HG02588 (cell line): ENCODE data around the gene EIF5A2.
"Not testable (repeated sequence)": the region's sequence is repeated elsewhere in the genome, so short reads cannot be mapped to it uniquely, and the experiment has no call there.

Experiments
- ATAC-seq: cut with Tn5 transposase; IDR thresholded peaks from one replicate; pipeline ENCODE4 v1.9.1; 2021; ENCODE audit warnings: mild to moderate bottlenecking, moderate library complexity; ENCODE audit not compliant: unreplicated experiment

The EIF5A2 gene

GRCh38 chr3:170897199-170897598, 11.2 kb downstream of the EIF5A2 start:
- ATAC-seq, result not testable (repeated sequence)

- no peak for ATAC-seq
Measured at GRCh38 chr3:170896781-170897180, 11.7 kb downstream of the EIF5A2 start.

GRCh38 chr3:170896333-170896732, 12.1 kb downstream of the EIF5A2 start:
- ATAC-seq, result not testable (repeated sequence)

GRCh38 chr3:170893895-170894294, 14.5 kb downstream of the EIF5A2 start:
- ATAC-seq, result no peak

GRCh38 chr3:170889630-170890029, 18.8 kb downstream of the EIF5A2 start:
- no peak for ATAC-seq

- no peak for ATAC-seq
Measured at GRCh38 chr3:170889132-170889531, 19.3 kb downstream of the EIF5A2 start.

GRCh38 chr3:170884109-170884930, 24.1 kb downstream of the EIF5A2 start:
- ATAC-seq, result not testable (repeated sequence)

- not testable (repeated sequence) for ATAC-seq
Measured at GRCh38 chr3:170878688-170879087, 29.7 kb downstream of the EIF5A2 start.

GRCh38 chr3:170877311-170877710, 31.1 kb downstream of the EIF5A2 start:
- ATAC-seq, result not testable (repeated sequence)

GRCh38 chr3:170876537-170876936, 31.9 kb downstream of the EIF5A2 start:
- ATAC-seq, result no peak

- ATAC-seq, result peak; percentile 97
Measured at GRCh38 chr3:170869645-170870593, 38.5 kb downstream of the EIF5A2 start, which contains the start of gene RPL22L1. Gene RPL22L1 (minus strand): TSS chr3:170870195. CDS start chr3:170870167, 28 bp downstream.

- ATAC-seq, result no peak
Measured at GRCh38 chr3:170869239-170869590, 39.2 kb downstream of the EIF5A2 start.

- no peak for ATAC-seq
Measured at GRCh38 chr3:170868577-170869238, 39.7 kb downstream of the EIF5A2 start.

- ATAC-seq, result no peak
Measured at GRCh38 chr3:170867143-170867937, 41.1 kb downstream of the EIF5A2 start.

GRCh38 chr3:170866499-170866898, 41.9 kb downstream of the EIF5A2 start:
- ATAC-seq, result no peak

GRCh38 chr3:170865209-170866094, 43.0 kb downstream of the EIF5A2 start:
- no peak for ATAC-seq

GRCh38 chr3:170864525-170865208, 43.8 kb downstream of the EIF5A2 start:
- ATAC-seq, result no peak

- no peak for ATAC-seq
Measured at GRCh38 chr3:170863816-170864215, 44.6 kb downstream of the EIF5A2 start.
